Measurements from ENCODE around the gene GLIS2. TPM values are rescaled to one million over a fixed set of nuclear protein-coding genes. Genes with fewer than 3 reads are reported as not detected.

GLIS2 gene
- total and polyA plus RNA-seq, 7 experiments from 2014 or later, result 0.53 TPM; not detected in 6

Other genes starting within 250 kb of the GLIS2 start
- gene ADCY9, start 199.6 kb upstream of the GLIS2 start, total RNA-seq, result 10 to 100 TPM in 2 of 5 experiments, 1 to 10 TPM in 3; 3.9 to 14.3 (median 5.6) TPM
- under 1 TPM; 0.46 to 0.47 TPM for gene ADCY9, start 199.6 kb upstream of the GLIS2 start, polyA plus RNA-seq
- not detected for gene SRL, start 74.0 kb upstream of the GLIS2 start, total RNA-seq
- gene SRL, start 74.0 kb upstream of the GLIS2 start, polyA plus RNA-seq, result not detected
- gene TFAP4, start 43.0 kb upstream of the GLIS2 start, total RNA-seq, result 10 to 100 TPM; 14.9 to 35.8 (median 25.3) TPM
- gene TFAP4, start 43.0 kb upstream of the GLIS2 start, polyA plus RNA-seq, result 1 to 10 TPM; 1.3 to 2.1 TPM
- gene PAM16, start 35.3 kb downstream of the GLIS2 start, total RNA-seq, result 10 to 100 TPM; 34.1 to 46.2 (median 45.0) TPM
- 10 to 100 TPM; 34.6 to 45.8 TPM for gene PAM16, start 35.3 kb downstream of the GLIS2 start, polyA plus RNA-seq
- 1 to 10 TPM in 1 of 5 experiments, under 1 TPM in 3, not detected in 1; 0.24 to 1.3 (median 0.45) TPM for gene VASN, start 55.8 kb downstream of the GLIS2 start, total RNA-seq
- under 1 TPM; 0.13 to 0.18 TPM for gene VASN, start 55.8 kb downstream of the GLIS2 start, polyA plus RNA-seq
- gene CORO7, start 100.5 kb downstream of the GLIS2 start, total RNA-seq, result 100 to 1,000 TPM; 114 to 572 (median 165) TPM
- 10 to 100 TPM; 29.6 to 62.5 TPM for gene CORO7, start 100.5 kb downstream of the GLIS2 start, polyA plus RNA-seq
- gene DNAJA3, start 109.8 kb downstream of the GLIS2 start, total RNA-seq, result 10 to 100 TPM; 33.6 to 79.8 (median 70.5) TPM
- 10 to 100 TPM; 42.4 to 73.0 TPM for gene DNAJA3, start 109.8 kb downstream of the GLIS2 start, polyA plus RNA-seq
- 10 to 100 TPM; 34.2 to 72.7 (median 58.1) TPM for gene NMRAL1, start 158.6 kb downstream of the GLIS2 start, total RNA-seq
- 10 to 100 TPM; 61.3 to 81.8 TPM for gene NMRAL1, start 158.6 kb downstream of the GLIS2 start, polyA plus RNA-seq
- gene HMOX2, start 160.3 kb downstream of the GLIS2 start, total RNA-seq, result 10 to 100 TPM; 44.6 to 84.9 (median 61.0) TPM
- 100 to 1,000 TPM; 127 to 163 TPM for gene HMOX2, start 160.3 kb downstream of the GLIS2 start, polyA plus RNA-seq
- gene CDIP1, start 222.7 kb downstream of the GLIS2 start, total RNA-seq, result 10 to 100 TPM; 28.1 to 41.1 (median 31.0) TPM
- gene CDIP1, start 222.7 kb downstream of the GLIS2 start, polyA plus RNA-seq, result 10 to 100 TPM; 28.3 to 33.4 TPM
- under 1 TPM; 0.17 to 0.70 (median 0.64) TPM for gene C16orf96, start 240.3 kb downstream of the GLIS2 start, total RNA-seq
- gene C16orf96, start 240.3 kb downstream of the GLIS2 start, polyA plus RNA-seq, result not detected

Measured in naive thymus-derived CD4-positive, alpha-beta T cell (primary cell).